ENCODE measurements around the gene RBMS1. TPM values are rescaled to one million over a fixed set of nuclear protein-coding genes. Genes with fewer than 3 reads are reported as not detected.

The RBMS1 gene
- total and polyA plus RNA-seq, 2 of the 13 experiments (the other 11 are each of a cell fraction or from before 2014, with no cell fraction given): 55.5 to 110 TPM

DNA sequence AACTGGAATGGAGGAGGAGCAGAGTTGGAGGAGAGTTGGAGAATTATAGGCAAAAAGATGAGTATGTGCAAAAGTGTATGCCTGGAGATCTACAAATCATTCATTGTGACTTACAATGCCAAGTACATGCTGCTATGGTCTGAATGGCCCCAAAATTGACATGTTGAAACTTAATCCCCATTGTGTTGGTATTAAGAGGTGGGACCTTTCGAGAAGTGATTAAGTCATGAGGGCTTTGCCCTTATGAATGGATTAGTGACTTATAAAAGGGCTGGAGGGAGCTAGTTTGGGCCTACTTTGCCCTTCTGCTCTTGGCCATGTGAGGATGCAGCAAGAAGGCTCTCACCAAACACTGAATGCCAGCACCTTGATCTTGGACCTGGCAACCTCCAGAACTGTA, 6.3 kb upstream of the RBMS1 start (continued):
- TF ChIP-seq, protein P1, sequence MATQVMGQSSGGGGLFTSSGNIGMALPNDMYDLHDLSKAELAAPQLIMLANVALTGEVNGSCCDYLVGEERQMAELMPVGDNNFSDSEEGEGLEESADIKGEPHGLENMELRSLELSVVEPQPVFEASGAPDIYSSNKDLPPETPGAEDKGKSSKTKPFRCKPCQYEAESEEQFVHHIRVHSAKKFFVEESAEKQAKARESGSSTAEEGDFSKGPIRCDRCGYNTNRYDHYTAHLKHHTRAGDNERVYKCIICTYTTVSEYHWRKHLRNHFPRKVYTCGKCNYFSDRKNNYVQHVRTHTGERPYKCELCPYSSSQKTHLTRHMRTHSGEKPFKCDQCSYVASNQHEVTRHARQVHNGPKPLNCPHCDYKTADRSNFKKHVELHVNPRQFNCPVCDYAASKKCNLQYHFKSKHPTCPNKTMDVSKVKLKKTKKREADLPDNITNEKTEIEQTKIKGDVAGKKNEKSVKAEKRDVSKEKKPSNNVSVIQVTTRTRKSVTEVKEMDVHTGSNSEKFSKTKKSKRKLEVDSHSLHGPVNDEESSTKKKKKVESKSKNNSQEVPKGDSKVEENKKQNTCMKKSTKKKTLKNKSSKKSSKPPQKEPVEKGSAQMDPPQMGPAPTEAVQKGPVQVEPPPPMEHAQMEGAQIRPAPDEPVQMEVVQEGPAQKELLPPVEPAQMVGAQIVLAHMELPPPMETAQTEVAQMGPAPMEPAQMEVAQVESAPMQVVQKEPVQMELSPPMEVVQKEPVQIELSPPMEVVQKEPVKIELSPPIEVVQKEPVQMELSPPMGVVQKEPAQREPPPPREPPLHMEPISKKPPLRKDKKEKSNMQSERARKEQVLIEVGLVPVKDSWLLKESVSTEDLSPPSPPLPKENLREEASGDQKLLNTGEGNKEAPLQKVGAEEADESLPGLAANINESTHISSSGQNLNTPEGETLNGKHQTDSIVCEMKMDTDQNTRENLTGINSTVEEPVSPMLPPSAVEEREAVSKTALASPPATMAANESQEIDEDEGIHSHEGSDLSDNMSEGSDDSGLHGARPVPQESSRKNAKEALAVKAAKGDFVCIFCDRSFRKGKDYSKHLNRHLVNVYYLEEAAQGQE (IDR thresholded peaks at IDR 0.05; ENCODE audit: borderline replicate concordance in 1 of 2, low read depth in 1 of 2, low read length in 2 of 2): no peak
- TF ChIP-seq ZNF451 (CRISPR knock-in tag; IDR thresholded peaks at IDR 0.05) (no peak), RXRA (CRISPR knock-in tag; IDR thresholded peaks at IDR 0.05) (no peak), ZSCAN12 (CRISPR knock-in tag; IDR thresholded peaks at IDR 0.05) (no peak), ZNF256 (CRISPR knock-in tag; conservative IDR thresholded peaks at IDR 0.05) (no peak), ZNF746 (CRISPR knock-in tag; IDR thresholded peaks at IDR 0.05) (no peak), HNRNPH1 (optimal IDR thresholded peaks at IDR 0.05; ENCODE audit: low read depth, low read length) (no peak)

DNA sequence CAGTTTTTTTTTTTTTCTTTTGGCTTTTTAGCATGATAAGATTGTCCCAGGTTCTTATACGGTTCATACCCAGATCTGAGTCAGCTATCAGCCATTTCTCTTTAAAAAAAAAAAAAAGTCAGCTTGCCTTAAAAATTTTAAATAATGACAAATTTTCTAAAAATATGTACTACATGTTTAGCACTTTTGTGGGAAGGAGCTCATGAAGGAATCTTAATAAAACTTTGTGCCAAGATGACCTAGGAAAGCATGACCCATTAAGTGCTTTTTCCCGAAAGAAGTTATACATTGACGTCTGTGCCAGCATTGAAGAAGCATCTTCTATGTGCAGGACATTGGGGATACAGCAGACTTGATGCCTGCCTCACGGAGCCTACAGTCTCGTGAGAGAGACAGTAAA, 4.5 kb upstream of the RBMS1 start:
- WGBS (ENCODE audit: low lambda C conversion rate): 35% methylated on average over 5 of the region's 5 CpGs
- ATAC-seq: no peak
- TF ChIP-seq GATAD1 (CRISPR knock-in tag; IDR thresholded peaks at IDR 0.05) (no peak), KMT2B (CRISPR knock-in tag; IDR thresholded peaks at IDR 0.05) (no peak), XRCC5 (optimal IDR thresholded peaks at IDR 0.05; ENCODE audit: low read length) (no peak)
- TF ChIP-seq, protein P2, sequence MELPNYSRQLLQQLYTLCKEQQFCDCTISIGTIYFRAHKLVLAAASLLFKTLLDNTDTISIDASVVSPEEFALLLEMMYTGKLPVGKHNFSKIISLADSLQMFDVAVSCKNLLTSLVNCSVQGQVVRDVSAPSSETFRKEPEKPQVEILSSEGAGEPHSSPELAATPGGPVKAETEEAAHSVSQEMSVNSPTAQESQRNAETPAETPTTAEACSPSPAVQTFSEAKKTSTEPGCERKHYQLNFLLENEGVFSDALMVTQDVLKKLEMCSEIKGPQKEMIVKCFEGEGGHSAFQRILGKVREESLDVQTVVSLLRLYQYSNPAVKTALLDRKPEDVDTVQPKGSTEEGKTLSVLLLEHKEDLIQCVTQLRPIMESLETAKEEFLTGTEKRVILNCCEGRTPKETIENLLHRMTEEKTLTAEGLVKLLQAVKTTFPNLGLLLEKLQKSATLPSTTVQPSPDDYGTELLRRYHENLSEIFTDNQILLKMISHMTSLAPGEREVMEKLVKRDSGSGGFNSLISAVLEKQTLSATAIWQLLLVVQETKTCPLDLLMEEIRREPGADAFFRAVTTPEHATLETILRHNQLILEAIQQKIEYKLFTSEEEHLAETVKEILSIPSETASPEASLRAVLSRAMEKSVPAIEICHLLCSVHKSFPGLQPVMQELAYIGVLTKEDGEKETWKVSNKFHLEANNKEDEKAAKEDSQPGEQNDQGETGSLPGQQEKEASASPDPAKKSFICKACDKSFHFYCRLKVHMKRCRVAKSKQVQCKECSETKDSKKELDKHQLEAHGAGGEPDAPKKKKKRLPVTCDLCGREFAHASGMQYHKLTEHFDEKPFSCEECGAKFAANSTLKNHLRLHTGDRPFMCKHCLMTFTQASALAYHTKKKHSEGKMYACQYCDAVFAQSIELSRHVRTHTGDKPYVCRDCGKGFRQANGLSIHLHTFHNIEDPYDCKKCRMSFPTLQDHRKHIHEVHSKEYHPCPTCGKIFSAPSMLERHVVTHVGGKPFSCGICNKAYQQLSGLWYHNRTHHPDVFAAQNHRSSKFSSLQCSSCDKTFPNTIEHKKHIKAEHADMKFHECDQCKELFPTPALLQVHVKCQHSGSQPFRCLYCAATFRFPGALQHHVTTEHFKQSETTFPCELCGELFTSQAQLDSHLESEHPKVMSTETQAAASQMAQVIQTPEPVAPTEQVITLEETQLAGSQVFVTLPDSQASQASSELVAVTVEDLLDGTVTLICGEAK (IDR thresholded peaks at IDR 0.05): no peak
- TF ChIP-seq, protein P2 (CRISPR knock-in tag; IDR thresholded peaks at IDR 0.05): no peak

More for the DNA sequence above, 4.5 kb upstream of the RBMS1 start:
- no peak overlapping the region for H3K4me2 ChIP-seq (ENCODE audit: low read depth, low read length)
- DNase-seq (ENCODE audit: low spot score): no peak
- H2AFZ ChIP-seq (ENCODE audit: low read length): no peak overlapping the region
- H3K4me1 ChIP-seq (ENCODE audit: insufficient read depth, low read length): peaks cover 8% of the 10 kb centered on the region
- H4K20me1 ChIP-seq (ENCODE audit: insufficient read depth, low read length): no peaks in the 10 kb centered on the region
- H3K27me3 ChIP-seq (ENCODE audit: control insufficient read depth in 1 of 2, insufficient read depth in 2 of 2, low read length in 2 of 2): peaks cover 0 to 25% of the 10 kb centered on the region in 2 experiments; a peak in 3 of 5 replicates
- in situ Hi-C loops (cut with HindIII; ENCODE audit: extremely low pct_ligation_motif_present, low pct_unique_long_range_greater_than_20kb) (no loop called here), intact Hi-C loops (cut with micrococcal nuclease; ENCODE audit: unreplicated experiment) (no loop called here)
- ChIA-PET CTCF (ENCODE audit: low intra/inter-chr PET ratio, low total read pairs) (no interaction called here), POLR2A (no interaction called here)
- no peak overlapping the region for H3K9ac ChIP-seq (ENCODE audit: insufficient read depth, low read depth, low read length)
- H3K9me3 ChIP-seq (ENCODE audit: low read length): no peaks in the 10 kb centered on the region
- no TSS peak for BruUV-seq (replicated peaks)
- no peaks in the 10 kb centered on the region for H3K36me3 ChIP-seq (replicated peaks in 1 of 2; ENCODE audit: control insufficient read depth in 1 of 2, insufficient read depth in 2 of 2, low read length in 2 of 2)
- no peak for FAIRE-seq
- no peak overlapping the region for H3K4me3 ChIP-seq (replicated peaks in 1 of 3; ENCODE audit: insufficient read depth in 1 of 3, low read depth in 2 of 3, low read length in 3 of 3)
- H3K27ac ChIP-seq (ENCODE audit: extremely low read length, insufficient read depth, low read length): no peak overlapping the region
- H3K79me2 ChIP-seq (ENCODE audit: insufficient read depth, low read length): no peaks in the 10 kb centered on the region

Data from HepG2 (cell line).